Spleen (tissue), 7 donors: Measurements from ENCODE around the gene BRD3.

Experiments used
- CTCF ChIP-seq, 11 experiments: fragments of 200-600 bp in 7 of 11; fragments of 450-650 bp in 4 of 11; sonication (generic) in 4 of 11; IDR thresholded peaks in 8 of 11; conservative IDR thresholded peaks in 3 of 11; 1 replicate in 7 of 11; 2 replicates in 4 of 11; pipeline versions ENCODE4 v1.4.0 to v1.8.0; 2016 to 2021; ENCODE audit warnings: antibody characterized with exemption in 11 of 11, inconsistent platforms in 4 of 11, mild to moderate bottlenecking in 1 of 11
- POLR2AphosphoS5 ChIP-seq, 3 donors: sonication (generic); formaldehyde crosslinking; IDR thresholded peaks; one replicate each; pipeline ENCODE4 v1.5.1; 2017; ENCODE audit warnings: antibody characterized with exemption in 3 of 3
- donor health status: DM: no; HTN: no; CAD: no; lungs with moderate emphysema.
- donor health status: DM: no; HTN: no; CAD: no.
- donor health status: DM: no; HTN: no; CAD: no.

DNA sequence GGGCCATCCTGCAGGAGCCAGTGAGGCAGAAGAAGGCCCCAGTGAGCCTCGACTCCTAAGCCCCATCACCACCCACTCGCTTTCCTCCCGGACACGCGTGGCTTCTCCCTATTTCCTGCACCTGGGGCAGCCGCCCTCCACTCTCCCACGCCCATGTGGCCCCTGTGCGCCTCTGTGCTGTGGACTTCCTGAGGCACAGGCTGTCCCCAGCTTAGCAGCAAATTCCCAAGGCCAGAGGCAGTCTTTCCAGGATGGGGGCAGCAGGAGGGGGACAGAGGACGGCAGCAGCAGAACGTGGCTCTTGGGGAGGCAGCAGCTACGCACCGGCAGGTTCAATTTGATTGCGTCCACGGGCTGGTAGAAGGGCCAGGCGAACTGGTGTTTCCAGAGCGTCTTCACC is 14.9 kb downstream of the BRD3 start:
- TF ChIP-seq CTCF (IDR thresholded peaks at IDR 0.05 in 8 of 11, conservative IDR thresholded peaks at IDR 0.05 in 3 of 11) (no peak), POLR2AphosphoS5 (IDR thresholded peaks at IDR 0.05) (peak; percentile 50 to 77 (median 69))
